Stimulated activated CD8-positive, alpha-beta memory T cell treated with anti-CD3 and anti-CD28 coated beads, Interleukin-4, amount 100 ng/mL, for 48 hours (primary cell): ENCODE results near the gene ELOVL2.

ENCODE experiments used
- DNase-seq: peaks from one replicate; pipeline ENCODE4 v3.0.0-alpha.2; 2020

Gene ELOVL2

GRCh38 chr6:11055127-11055627 lies 11.1 kb upstream of the ELOVL2 start:
- no peak for DNase-seq

GRCh38 chr6:11054722-11055121 lies 10.6 kb upstream of the ELOVL2 start:
- no peak for DNase-seq

GRCh38 chr6:11053307-11053706 lies 9.2 kb upstream of the ELOVL2 start:
- no peak for DNase-seq

GRCh38 chr6:11050731-11051130 lies 6.6 kb upstream of the ELOVL2 start:
- no peak for DNase-seq

- DNase-seq, result no peak
Observed at GRCh38 chr6:11044712-11045167, 635 bp upstream of the ELOVL2 start.

DNA sequence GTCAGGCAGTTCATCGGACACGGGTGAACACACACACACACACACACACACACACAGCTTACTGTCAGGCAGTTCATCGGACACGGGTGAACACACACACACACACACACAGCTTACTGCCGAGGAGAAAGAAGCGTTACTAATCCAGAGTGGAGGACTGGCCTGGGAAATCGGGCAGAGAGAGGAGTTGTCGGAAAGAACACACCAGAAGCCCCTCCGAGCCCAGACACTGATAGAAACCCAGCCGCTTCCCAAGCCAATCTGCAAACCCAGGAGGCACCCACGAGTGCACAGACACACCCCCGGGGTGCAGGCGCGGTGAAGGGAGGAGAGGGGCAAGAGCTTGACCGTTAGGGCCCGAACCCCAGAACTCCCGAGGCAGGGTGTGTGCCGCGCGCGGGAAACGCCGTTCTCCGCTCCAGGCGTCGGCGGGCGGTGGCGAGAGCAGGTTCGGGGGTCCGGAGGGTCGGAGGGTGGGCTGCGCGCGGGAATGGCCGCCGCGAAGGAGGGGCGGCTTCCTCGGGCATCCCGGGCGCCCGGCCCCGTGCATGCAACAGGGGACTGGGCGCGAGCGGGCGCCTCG lies 636 bp downstream of the ELOVL2 start:
- DNase-seq, result peak; percentile 24

GRCh38 chr6:11042750-11043377 lies 1.2 kb downstream of the ELOVL2 start:
- DNase-seq, result no peak

- DNase-seq, result no peak
Observed at GRCh38 chr6:11042025-11042749, 1.9 kb downstream of the ELOVL2 start.

DNA sequence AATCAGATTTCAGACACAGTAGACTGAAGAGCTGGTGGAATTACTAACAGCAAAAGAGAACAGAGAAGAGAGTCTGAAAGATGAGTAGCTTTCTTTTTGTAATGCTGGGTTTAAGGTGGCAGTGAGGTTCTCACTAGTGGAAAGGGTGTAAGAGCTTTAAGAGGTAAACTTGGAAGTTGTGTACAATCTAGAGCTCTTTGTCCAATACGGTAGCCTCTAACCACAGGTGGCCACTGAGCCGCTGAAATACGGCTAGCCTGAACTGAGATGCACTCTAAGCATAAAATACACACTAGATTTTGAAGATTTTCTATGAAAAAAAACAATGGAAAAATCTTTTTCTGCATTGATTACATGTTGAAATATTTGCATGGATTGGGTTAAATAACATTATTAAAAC lies 4.0 kb downstream of the ELOVL2 start:
- DNase-seq, result no peak

GRCh38 chr6:11039040-11039439 lies 5.1 kb downstream of the ELOVL2 start:
- DNase-seq, result no peak

GRCh38 chr6:11036977-11037430 lies 7.1 kb downstream of the ELOVL2 start:
- no peak for DNase-seq

DNA sequence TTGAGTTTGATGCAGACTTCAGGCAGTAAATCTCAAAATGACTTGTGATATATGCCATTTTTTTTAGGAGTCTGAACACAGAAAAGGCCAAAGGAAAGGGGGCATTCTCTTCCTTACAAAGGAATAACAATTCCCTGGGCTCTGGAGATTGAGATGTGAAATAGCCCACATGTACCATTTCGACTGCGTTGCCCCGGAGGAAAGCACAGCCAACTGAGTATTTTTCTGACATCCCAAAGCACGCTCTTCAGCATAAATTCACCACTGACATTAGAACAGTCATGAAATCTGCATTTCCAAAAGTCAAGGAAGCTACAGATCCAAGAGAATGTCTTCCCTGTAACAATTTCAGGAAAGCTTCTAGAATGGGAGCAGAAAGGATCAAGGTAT lies 7.8 kb downstream of the ELOVL2 start:
- no peak for DNase-seq

GRCh38 chr6:11035616-11036350 lies 8.3 kb downstream of the ELOVL2 start:
- DNase-seq, result no peak

DNA sequence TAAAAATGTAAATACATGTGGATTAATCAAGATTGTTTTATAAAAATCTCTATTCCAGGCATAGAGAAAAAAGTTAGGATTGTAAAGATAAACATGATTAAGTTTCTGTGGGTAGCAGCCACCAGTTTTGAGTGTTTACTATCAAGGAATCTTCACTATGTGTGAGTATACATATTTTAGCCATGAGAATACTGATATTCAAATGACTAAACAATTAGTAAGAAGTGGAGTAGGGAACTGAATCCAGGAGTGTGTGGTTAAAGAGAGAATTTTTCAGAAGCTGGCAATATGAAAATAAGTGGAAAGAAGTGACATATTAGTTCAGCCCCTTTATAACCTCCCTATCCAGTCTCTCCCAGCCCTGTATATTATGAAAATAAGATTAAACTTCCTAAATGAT lies 10.3 kb downstream of the ELOVL2 start:
- no peak for DNase-seq

DNA sequence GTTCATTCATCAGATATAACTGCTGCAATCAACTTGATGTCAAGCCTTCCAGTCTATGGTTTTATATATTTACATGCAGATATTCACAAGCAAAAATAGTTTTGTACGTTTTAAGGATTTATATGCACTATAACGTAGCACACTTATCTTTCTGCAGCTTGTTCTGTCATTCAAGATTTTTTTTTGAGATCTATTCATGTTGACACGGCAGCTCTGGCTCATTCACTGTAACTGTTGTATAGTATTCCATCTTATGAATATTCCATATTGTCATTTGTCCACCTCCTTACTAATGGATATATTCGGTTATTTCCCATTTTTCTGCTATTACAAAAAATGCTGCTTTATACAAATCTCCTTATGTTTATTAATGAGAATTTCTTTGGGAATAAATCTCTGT lies 13.2 kb downstream of the ELOVL2 start:
- DNase-seq, result no peak

- DNase-seq, result no peak
Observed at GRCh38 chr6:11028959-11029358, 15.1 kb downstream of the ELOVL2 start.

GRCh38 chr6:11027565-11028110 lies 16.5 kb downstream of the ELOVL2 start:
- no peak for DNase-seq

GRCh38 chr6:11025921-11026635 lies 18.0 kb downstream of the ELOVL2 start:
- DNase-seq, result no peak

- DNase-seq, result no peak
Observed at GRCh38 chr6:11025130-11025529, 19.0 kb downstream of the ELOVL2 start.

DNA sequence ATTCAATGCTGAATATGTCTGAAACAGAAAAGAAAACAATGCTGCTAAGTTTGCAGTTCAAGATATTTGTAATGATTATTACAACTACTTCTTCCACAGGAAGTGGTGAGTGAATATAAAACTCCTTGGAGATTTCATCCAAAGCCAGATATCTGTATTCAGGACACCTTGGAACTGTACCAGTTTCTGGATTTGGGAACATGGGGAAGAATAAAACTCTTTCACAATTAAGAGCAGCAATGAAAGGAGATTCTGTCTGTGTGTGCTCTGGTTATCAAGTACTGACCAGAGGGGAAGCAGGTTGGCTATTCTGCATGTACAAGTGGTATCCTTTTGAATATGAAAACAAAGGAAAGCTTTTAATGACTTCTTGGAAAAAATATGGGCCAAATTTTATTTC lies 21.1 kb downstream of the ELOVL2 start:
- no peak for DNase-seq

DNA sequence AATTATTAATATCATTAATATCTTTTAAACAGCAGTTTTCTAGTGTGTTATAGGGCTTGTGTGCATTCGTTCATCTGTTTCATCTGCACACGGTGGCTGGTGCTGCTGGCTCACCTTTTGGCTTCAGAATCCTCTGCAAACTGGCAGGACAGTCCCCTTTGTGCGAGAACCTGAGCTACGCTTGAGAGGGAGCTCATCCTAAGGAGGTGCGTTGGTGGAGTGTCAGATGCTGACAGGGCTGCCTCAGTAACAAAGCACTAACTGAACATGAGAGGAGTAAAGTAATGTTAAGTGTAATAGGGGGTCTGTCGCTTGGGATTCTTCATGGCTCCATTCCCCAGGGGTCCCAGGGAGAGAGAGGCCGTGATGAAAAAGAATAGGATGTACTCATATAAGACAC lies 22.4 kb downstream of the ELOVL2 start:
- DNase-seq, result no peak

GRCh38 chr6:11021003-11021402 lies 23.1 kb downstream of the ELOVL2 start:
- no peak for DNase-seq
